ENCODE results near the gene CACTIN. TPM values are rescaled to one million over a fixed set of nuclear protein-coding genes. Genes with fewer than 3 reads are reported as not detected.

Gene CACTIN
- polyA plus RNA-seq, 1 of the 3 experiments (the other 2 are of a cell fraction): 36.4 TPM

DNA sequence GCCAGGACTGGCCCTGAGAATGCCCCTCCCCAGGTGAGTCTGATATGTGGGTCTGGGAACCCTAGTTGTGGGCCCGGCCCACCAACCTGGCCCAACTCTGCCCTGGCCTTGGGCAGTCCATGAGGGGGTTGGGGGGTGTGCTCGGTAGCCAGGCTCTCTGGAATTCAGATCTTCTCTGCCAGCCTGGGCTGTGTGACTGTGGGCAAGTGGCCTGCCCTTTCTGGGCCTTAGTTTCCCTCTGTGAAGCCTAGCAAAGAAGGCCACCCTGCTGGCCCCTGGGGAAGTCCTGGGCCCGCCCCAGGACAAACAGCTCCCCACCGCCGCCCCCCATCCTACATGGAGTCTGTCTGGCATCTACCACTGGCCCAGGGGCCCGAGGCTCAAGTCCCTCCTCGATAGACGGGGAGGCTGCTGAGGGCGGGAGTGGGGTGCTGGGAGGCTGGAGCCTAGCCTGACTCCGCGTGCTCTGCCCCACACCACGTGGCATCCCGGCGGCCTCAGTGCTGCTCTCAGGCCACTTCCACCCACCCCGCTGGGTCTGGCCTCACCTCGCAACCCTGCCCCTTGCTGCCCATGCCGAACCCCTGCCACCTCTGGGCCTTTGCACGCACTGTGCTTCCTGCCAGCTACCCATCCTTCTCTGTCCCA is 11.6 kb downstream of the CACTIN start:
- DNase-seq: no peak
- H3K4me3 ChIP-seq (ENCODE audit: low read depth in 2 of 2, low read length in 1 of 2): no peak overlapping the region
- no peak overlapping the region for H3K9ac ChIP-seq
- H3K27ac ChIP-seq (ENCODE audit: low read depth in 2 of 2, low read length in 1 of 2): no peak overlapping the region
- H2AFZ ChIP-seq (ENCODE audit: low read depth): no peak overlapping the region
- no peaks in the 10 kb centered on the region for H3K9me3 ChIP-seq
- peaks cover 0 to 3% of the 10 kb centered on the region in 2 experiments; a peak in 1 of 4 replicates for H3K4me1 ChIP-seq (ENCODE audit: control insufficient read depth in 1 of 2, insufficient read depth in 2 of 2, low read depth in 1 of 2, low read length in 1 of 2)
- no peaks in the 10 kb centered on the region for H3K79me2 ChIP-seq (ENCODE audit: insufficient read depth)
- H3K9me2 ChIP-seq: no peaks in the 10 kb centered on the region
- no peaks in the 10 kb centered on the region for H3K27me3 ChIP-seq (ENCODE audit: insufficient read depth)
- TF ChIP-seq YY1 (IDR thresholded peaks at IDR 0.05; ENCODE audit: low read depth): no peak
- TF ChIP-seq TEAD4 (IDR thresholded peaks at IDR 0.05; ENCODE audit: borderline replicate concordance, insufficient read depth): no peak
- no peak for TF ChIP-seq SMC3 (IDR thresholded peaks at IDR 0.05; ENCODE audit: low read depth, low read length)
- TF ChIP-seq, protein P1, sequence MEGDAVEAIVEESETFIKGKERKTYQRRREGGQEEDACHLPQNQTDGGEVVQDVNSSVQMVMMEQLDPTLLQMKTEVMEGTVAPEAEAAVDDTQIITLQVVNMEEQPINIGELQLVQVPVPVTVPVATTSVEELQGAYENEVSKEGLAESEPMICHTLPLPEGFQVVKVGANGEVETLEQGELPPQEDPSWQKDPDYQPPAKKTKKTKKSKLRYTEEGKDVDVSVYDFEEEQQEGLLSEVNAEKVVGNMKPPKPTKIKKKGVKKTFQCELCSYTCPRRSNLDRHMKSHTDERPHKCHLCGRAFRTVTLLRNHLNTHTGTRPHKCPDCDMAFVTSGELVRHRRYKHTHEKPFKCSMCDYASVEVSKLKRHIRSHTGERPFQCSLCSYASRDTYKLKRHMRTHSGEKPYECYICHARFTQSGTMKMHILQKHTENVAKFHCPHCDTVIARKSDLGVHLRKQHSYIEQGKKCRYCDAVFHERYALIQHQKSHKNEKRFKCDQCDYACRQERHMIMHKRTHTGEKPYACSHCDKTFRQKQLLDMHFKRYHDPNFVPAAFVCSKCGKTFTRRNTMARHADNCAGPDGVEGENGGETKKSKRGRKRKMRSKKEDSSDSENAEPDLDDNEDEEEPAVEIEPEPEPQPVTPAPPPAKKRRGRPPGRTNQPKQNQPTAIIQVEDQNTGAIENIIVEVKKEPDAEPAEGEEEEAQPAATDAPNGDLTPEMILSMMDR (IDR thresholded peaks at IDR 0.05): no peak
- no peak for TF ChIP-seq MEF2A (IDR thresholded peaks at IDR 0.05; ENCODE audit: borderline replicate concordance, low read depth)
- TF ChIP-seq NFIC (IDR thresholded peaks at IDR 0.05; ENCODE audit: borderline replicate concordance): no peak
- TF ChIP-seq FOXJ3 (CRISPR knock-in tag; IDR thresholded peaks at IDR 0.05): no peak
- no peak for TF ChIP-seq RFX5 (IDR thresholded peaks at IDR 0.05; ENCODE audit: low read length)
- no peak for TF ChIP-seq ELF1 (IDR thresholded peaks at IDR 0.05)
- TF ChIP-seq MXI1 (IDR thresholded peaks at IDR 0.05; ENCODE audit: low read depth, low read length): no peak
- no peak for TF ChIP-seq TAF1 (IDR thresholded peaks at IDR 0.05; ENCODE audit: borderline replicate concordance, low read depth, low read length)
- TF ChIP-seq FOXM1 (IDR thresholded peaks at IDR 0.05; ENCODE audit: low read depth): no peak
- no peak for TF ChIP-seq JUND (IDR thresholded peaks at IDR 0.05)
- ChIA-PET CTCF (interaction anchor here (1.2 to 2.8 kb wide), 2 partner anchors 29 to 70 kb away, joined by 4 to 11 read pairs; partner anchors contain the start of gene GIPC3), POLR2A (no interaction called here)
- WGBS (ENCODE audit: low lambda C conversion rate): 92% methylated on average over 17 of the region's 18 CpGs
- H3K36me3 ChIP-seq (replicated peaks in 1 of 2; ENCODE audit: control insufficient read depth in 1 of 2, insufficient read depth in 2 of 2, low read length in 1 of 2): peaks cover 0 to 32% of the 10 kb centered on the region in 2 experiments
- no peaks in the 10 kb centered on the region for H3F3A ChIP-seq (replicated peaks; ENCODE audit: insufficient read depth)
- H3K4me2 ChIP-seq: no peak overlapping the region
- H4K20me1 ChIP-seq (ENCODE audit: insufficient read depth): no peaks in the 10 kb centered on the region

DNA sequence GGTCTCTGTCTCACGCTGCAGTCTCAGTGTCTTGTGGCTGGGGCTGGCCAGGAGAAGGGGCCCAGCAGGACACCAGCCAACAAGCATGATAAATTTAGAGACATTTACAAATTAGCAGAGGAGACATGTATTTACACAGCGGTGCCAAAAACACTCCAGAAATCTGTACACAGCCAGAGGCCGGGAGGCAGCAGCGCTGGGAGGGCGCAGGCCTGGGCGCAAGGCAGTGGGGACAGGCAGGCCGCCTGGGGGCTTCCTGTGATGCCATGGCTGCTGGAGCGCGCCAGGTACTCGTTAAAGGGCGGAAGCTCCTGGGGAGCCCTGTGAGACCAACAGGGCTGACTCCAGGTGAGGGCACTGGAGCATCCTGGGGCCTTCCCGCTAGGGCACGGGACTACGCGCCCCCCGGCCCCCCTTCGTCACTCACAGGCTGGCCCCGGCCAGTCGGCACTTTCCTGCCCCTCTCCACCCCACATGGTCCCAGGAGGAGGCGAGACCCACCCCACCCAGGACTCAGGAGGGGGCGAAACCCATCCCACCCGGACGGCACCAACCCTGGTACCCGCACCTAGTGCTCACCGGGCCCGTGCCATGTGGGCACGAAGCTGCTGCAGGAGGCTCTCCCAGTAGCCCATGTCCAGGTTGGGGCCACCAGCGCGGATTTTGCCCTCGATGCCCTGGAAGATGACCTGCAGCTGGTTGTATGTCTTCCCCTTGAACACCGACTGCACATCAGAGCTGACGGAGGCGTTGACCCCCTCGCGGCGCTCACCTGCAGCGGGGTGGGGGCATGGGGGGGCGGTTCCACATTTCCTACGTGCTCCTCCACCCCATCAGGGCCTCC is 12.6 kb downstream of the CACTIN start:
- peaks cover 0 to 29% of the 10 kb centered on the region in 2 experiments for H3K36me3 ChIP-seq (replicated peaks in 1 of 2; ENCODE audit: control insufficient read depth in 1 of 2, insufficient read depth in 2 of 2, low read length in 1 of 2)
- 94% methylated on average over 20 of the region's 39 CpGs for WGBS (ENCODE audit: low lambda C conversion rate)
- no peak for DNase-seq
- H3K9me3 ChIP-seq: no peaks in the 10 kb centered on the region
- H3K4me3 ChIP-seq (ENCODE audit: low read depth in 2 of 2, low read length in 1 of 2): no peak overlapping the region
- no peak overlapping the region; a peak in 1 of 4 replicates for H3K27ac ChIP-seq (ENCODE audit: low read depth in 2 of 2, low read length in 1 of 2)
- H3K79me2 ChIP-seq (ENCODE audit: insufficient read depth): no peaks in the 10 kb centered on the region
- H3K9me2 ChIP-seq: no peaks in the 10 kb centered on the region
- H3K4me1 ChIP-seq (ENCODE audit: control insufficient read depth in 1 of 2, insufficient read depth in 2 of 2, low read depth in 1 of 2, low read length in 1 of 2): peaks cover 0 to 3% of the 10 kb centered on the region in 2 experiments; a peak in 1 of 4 replicates
- ChIA-PET CTCF (interaction anchor here (2.8 kb wide), 1 partner anchor 28 kb away, joined by 11 read pairs; the partner anchor contains the start of gene GIPC3), POLR2A (no interaction called here)
- H3F3A ChIP-seq (replicated peaks; ENCODE audit: insufficient read depth): no peaks in the 10 kb centered on the region
- H3K4me2 ChIP-seq: no peak overlapping the region
- H3K27me3 ChIP-seq (ENCODE audit: insufficient read depth): no peaks in the 10 kb centered on the region
- no peak for TF ChIP-seq FOSL2 (IDR thresholded peaks at IDR 0.05; ENCODE audit: borderline replicate concordance, low read depth)
- H3K9ac ChIP-seq: no peak overlapping the region
- no peak overlapping the region for H2AFZ ChIP-seq (ENCODE audit: low read depth)
- no peaks in the 10 kb centered on the region for H4K20me1 ChIP-seq (ENCODE audit: insufficient read depth)
